NCI-H460 (cell line): ENCODE data around the gene SPRR2B. TPM values are rescaled to one million over a fixed set of nuclear protein-coding genes. Genes with fewer than 3 reads are reported as not detected.
"Not testable (repeated sequence)": the region's sequence is repeated elsewhere in the genome, so short reads cannot be mapped to it uniquely, and the experiment has no call there.

Experiments
- DNase-seq: peaks from one replicate; pipeline ENCODE4 v3.0.0-alpha.2; 2016; ENCODE audit warnings: low read depth; ENCODE audit errors: extremely low read depth
- small RNA-seq, 2 experiments: library from RNA; depleted of rRNA; stranded (forward); fragments of <200 nt; gene quantifications; one replicate each; pipeline ENCODE3, GENCODE V24; 2014
- total RNA-seq: library from RNA; depleted of rRNA; stranded (reverse); fragments of >200 nt; shearing (Covaris generic); gene quantifications from 2 replicates; pipeline ENCODE4 v1.2.3, GENCODE V29; 2014; rRNA removed

The SPRR2B gene
- total RNA-seq, 1 experiment from 2014 or later: not detected

DNA sequence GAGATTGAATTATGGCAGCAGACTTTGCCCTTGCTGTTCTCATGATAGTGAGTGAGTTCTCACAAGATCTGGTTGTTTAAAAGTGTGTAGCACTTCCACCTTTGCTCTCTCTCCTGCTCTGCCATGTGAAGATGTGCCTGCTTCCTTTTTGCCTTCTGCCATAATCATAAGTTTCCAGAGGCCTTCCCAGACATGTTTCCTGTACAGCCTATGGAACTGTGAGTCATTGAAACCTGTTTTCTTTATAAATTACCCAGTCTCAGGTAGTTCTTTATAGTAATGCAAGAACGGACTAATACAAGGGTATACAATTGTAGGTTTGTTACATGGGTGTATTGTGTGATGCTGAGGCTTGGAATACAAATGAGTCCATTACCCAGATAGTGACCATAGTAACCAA lies 36.2 kb downstream of the SPRR2B start:
- DNase-seq: no peak

GRCh38 chr1:153032677-153033308 lies 38.6 kb downstream of the SPRR2B start:
- peak; percentile 51 for DNase-seq

DNA sequence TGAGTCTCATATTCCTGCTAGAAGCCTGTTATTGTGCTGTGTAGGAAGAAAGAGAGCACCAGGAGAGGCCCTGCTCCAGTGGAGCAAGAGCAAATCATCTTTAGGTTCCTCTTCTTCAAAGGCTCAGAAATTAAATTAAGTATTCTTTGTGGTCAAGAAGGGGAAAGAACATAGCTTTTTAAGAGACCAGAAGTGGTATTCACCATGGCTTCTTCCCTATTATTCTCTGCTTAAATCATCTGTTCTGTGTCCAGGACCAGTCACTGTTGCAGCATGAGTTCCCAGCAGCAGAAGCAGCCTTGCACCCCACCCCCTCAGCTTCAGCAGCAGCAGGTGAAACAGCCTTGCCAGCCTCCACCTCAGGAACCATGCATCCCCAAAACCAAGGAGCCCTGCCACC lies 39.3 kb downstream of the SPRR2B start:
- DNase-seq: no peak

DNA sequence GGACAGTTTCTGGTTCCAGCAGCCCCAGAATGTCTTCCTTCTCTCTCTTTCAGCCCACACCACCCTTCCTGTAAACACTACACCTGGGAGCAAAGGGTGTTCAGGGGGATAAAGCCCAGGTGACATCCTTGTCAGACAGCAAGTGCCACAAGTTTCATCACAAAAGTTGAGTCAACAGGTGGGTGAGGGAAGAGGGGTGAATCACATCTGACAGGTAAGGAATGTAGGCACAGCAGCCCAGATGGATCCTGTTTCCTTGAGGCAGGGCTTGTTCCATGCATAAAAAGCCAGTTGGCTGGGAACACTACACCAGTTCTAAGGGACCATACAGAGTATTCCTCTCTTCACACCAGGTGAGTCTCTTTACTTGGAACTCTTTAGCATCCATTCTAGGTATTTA lies 40.5 kb downstream of the SPRR2B start, which contains the start of gene SPRR1B:
TSS of gene SPRR1B (plus strand) at position 309 of the 400 bp plus-strand sequence. CDS start 1,143 bp downstream, outside the sequence.
- DNase-seq: no peak

DNA sequence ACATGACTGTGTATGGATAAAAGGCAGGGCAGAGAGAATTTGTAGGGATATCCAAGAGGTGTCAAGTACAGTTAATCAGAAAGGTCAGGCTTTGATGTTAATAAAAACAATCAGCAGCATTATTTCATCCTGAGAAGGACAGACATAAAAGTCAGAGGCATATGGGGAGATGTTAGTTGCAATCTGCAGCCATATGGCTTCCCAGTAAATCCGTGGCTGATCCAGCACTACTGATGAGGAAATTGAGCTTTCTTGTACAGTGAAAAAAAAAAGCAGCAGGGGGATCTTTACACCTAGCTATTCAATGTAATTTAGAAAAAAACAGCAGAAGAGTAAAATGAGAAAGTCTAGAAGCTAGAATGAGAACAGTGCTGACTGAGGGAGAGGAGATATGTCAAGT lies 42.6 kb downstream of the SPRR2B start:
- DNase-seq: no peak

DNA sequence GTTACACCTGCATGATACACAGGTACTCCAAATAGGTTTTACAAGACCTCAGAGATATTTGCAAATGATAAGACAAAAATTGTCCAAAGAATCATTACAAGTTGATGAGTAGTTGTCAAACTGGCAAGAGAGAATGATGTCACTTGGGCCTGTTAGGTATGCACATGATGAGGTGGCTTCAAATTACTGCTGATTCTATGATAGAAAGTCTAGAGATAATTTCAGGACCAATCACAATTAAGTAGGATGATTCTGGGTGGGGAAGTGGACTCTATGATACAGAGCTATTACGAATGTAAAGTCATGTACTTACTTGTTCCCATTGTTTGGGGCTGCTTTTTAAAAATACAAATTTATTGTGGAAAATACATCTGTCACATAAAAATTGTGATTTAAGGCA lies 45.6 kb downstream of the SPRR2B start:
- no peak for DNase-seq

GRCh38 chr1:153024413-153024812 lies 47.0 kb downstream of the SPRR2B start:
- no peak for DNase-seq

- DNase-seq: no peak
Observed at GRCh38 chr1:153023109-153023508, 48.3 kb downstream of the SPRR2B start.

DNA sequence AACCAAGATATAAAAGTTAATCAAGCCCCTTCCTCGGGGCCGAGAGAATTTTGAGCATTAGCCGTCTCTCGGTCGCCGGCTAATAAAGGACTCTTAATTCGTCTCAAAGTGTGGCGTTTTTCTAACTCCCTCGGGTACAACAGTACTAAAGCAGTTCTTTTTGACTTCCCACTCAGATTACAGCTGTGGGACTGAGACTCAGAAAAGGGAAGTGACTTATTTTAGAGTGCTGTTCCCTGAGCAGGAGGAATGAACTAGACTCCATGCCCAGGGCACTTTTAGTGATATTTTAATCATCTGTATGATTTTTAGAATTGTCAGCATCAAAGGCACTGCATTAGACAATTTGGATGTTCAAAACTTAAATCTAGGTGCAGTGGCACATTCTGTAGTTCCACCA lies 49.1 kb downstream of the SPRR2B start:
- not testable (repeated sequence) for DNase-seq

DNA sequence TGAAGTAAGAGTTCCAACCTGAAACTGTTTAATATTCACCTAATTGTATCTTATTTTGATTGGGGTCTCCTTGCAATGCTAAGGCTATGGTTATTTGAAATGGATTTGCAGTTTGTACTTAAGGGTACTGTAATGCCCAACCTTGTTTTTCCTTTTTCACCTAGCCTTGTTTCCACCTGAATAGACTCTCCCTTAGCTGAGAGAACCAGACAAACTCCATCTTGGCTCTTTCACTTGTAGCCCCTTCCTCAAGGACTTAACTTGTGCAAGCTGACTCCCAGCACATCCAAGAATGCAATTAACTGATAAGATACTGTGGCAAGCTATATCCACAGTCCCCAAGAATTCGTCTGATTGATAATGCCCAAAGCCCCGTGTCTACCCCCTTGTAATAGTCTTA lies 49.6 kb downstream of the SPRR2B start:
- DNase-seq: not testable (repeated sequence)

Small RNA genes lying within 50 kb of the gene (small RNA-seq; reads per million reads assigned to genes)
- 0 reads per million in 2 experiments for gene AL356867.1

Other genes starting within 250 kb of the SPRR2B start
- not detected in 2 replicates for gene LCE1A, start 244.1 kb downstream of the SPRR2B start, total RNA-seq
- not detected in 2 replicates for gene LCE6A, start 228.8 kb downstream of the SPRR2B start, total RNA-seq
- gene LCE7A, start 211.6 kb downstream of the SPRR2B start, total RNA-seq: not detected in 2 replicates
- not detected in 2 replicates for gene SMCP, start 193.3 kb downstream of the SPRR2B start, total RNA-seq
- gene IVL, start 163.1 kb downstream of the SPRR2B start, total RNA-seq: not detected in 2 replicates
- not detected in 2 replicates for gene SPRR5, start 124.4 kb downstream of the SPRR2B start, total RNA-seq
- gene SPRR4, start 101.0 kb downstream of the SPRR2B start, total RNA-seq: not detected in 2 replicates
- not detected in 2 replicates for gene SPRR1A, start 87.5 kb downstream of the SPRR2B start, total RNA-seq
- gene SPRR3, start 69.9 kb downstream of the SPRR2B start, total RNA-seq: not detected in 2 replicates
- gene SPRR1B, start 40.4 kb downstream of the SPRR2B start, total RNA-seq: not detected in 2 replicates
- gene SPRR2D, start 30.5 kb downstream of the SPRR2B start, total RNA-seq: not detected in 2 replicates
- gene SPRR2A, start 14.1 kb downstream of the SPRR2B start, total RNA-seq: not detected in 2 replicates
- gene SPRR2E, start 22.9 kb upstream of the SPRR2B start, total RNA-seq: not detected in 2 replicates
- not detected in 2 replicates for gene SPRR2F, start 41.9 kb upstream of the SPRR2B start, total RNA-seq
- not detected in 2 replicates for gene SPRR2G, start 79.3 kb upstream of the SPRR2B start, total RNA-seq
- not detected in 2 replicates for gene LELP1, start 131.8 kb upstream of the SPRR2B start, total RNA-seq
- gene PRR9, start 146.0 kb upstream of the SPRR2B start, total RNA-seq: not detected in 2 replicates
- not detected in 2 replicates for gene LORICRIN, start 188.1 kb upstream of the SPRR2B start, total RNA-seq
- not detected in 2 replicates for gene PGLYRP3, start 241.3 kb upstream of the SPRR2B start, total RNA-seq